H9 (cell line): Measurements from ENCODE around the gene ANAPC2. TPM values are rescaled to one million over a fixed set of nuclear protein-coding genes. Genes with fewer than 3 reads are reported as not detected.

Source experiments
- DNase-seq: peaks from one replicate; pipeline ENCODE4 v3.0.0-alpha.2; 2017
- H2AFZ ChIP-seq: one replicate; pipeline ENCODE4 v1.6.1; 2013; ENCODE audit warnings: mild to moderate bottlenecking, low read length, control low read depth, moderate library complexity
- H2AK5ac ChIP-seq: 2 replicates; pipeline ENCODE4 v1.6.1; 2013; ENCODE audit warnings: low read length, control low read depth, mixed read lengths; ENCODE audit not compliant: insufficient read length
- H2BK120ac ChIP-seq: one replicate; pipeline ENCODE4 v1.6.1; 2013; ENCODE audit warnings: low read depth, mild to moderate bottlenecking, low read length, control low read depth, inconsistent platforms; ENCODE audit not compliant: poor library complexity, severe bottlenecking
- H2BK12ac ChIP-seq: 2 replicates; pipeline ENCODE4 v1.6.1; 2013; ENCODE audit warnings: low read length, control low read depth, mixed read lengths, low read depth; ENCODE audit not compliant: insufficient read length
- H2BK15ac ChIP-seq: 2 replicates; pipeline ENCODE4 v1.6.1; 2013; ENCODE audit warnings: low read depth, low read length, control low read depth
- H2BK20ac ChIP-seq: one replicate; pipeline ENCODE4 v1.6.1; 2013; ENCODE audit warnings: low read depth, mild to moderate bottlenecking, low read length, control low read depth, inconsistent platforms; ENCODE audit not compliant: poor library complexity, severe bottlenecking
- H2BK5ac ChIP-seq: 2 replicates; pipeline ENCODE4 v1.6.1; 2013; ENCODE audit warnings: low read length, control low read depth, mixed read lengths; ENCODE audit not compliant: insufficient read length
- H3K14ac ChIP-seq: 2 replicates; pipeline ENCODE4 v1.6.1; 2013; ENCODE audit warnings: low read length, control low read depth; ENCODE audit not compliant: insufficient read depth
- H3K18ac ChIP-seq: 2 replicates; pipeline ENCODE4 v1.6.1; 2013; ENCODE audit warnings: low read depth, mild to moderate bottlenecking, mixed read lengths, low read length, control low read depth; ENCODE audit not compliant: insufficient read length
- H3K23ac ChIP-seq: 2 replicates; pipeline ENCODE4 v1.6.1; 2013; ENCODE audit warnings: low read length, control low read depth, mixed read lengths, low read depth; ENCODE audit not compliant: insufficient read length
- H3K23me2 ChIP-seq: 2 replicates; pipeline ENCODE4 v1.6.1; 2013; ENCODE audit warnings: low read depth, mild to moderate bottlenecking, mixed read lengths, low read length, control low read depth; ENCODE audit not compliant: insufficient read length, poor library complexity, severe bottlenecking
- H3K27ac ChIP-seq: 2 replicates; pipeline ENCODE4 v1.5.1; 2013; ENCODE audit warnings: low read length, control low read depth, mixed read lengths, low read depth; ENCODE audit not compliant: insufficient read length
- H3K27me3 ChIP-seq: 2 replicates; pipeline ENCODE4 v1.6.1; 2013; ENCODE audit warnings: low read length, control low read depth, inconsistent platforms; ENCODE audit not compliant: insufficient read depth
- H3K4ac ChIP-seq: 2 replicates; pipeline ENCODE4 v1.6.1; 2013; ENCODE audit warnings: low read depth, mild to moderate bottlenecking, control low read depth, inconsistent platforms, low read length, moderate library complexity
- H3K4me1 ChIP-seq: 2 replicates; pipeline ENCODE4 v1.6.1; 2013; ENCODE audit warnings: low read length, control low read depth, inconsistent platforms; ENCODE audit not compliant: insufficient read depth
- H3K4me2 ChIP-seq: 2 replicates; pipeline ENCODE4 v1.6.1; 2013; ENCODE audit warnings: low read length, control low read depth, mixed read lengths; ENCODE audit not compliant: insufficient read length, insufficient read depth
- H3K56ac ChIP-seq: 2 replicates; pipeline ENCODE4 v1.6.1; 2013; ENCODE audit warnings: low read depth, mild to moderate bottlenecking, mixed read lengths, low read length, control low read depth; ENCODE audit not compliant: insufficient read length
- H3K79me1 ChIP-seq: 2 replicates; pipeline ENCODE4 v1.6.1; 2013; ENCODE audit warnings: low read depth, mild to moderate bottlenecking, moderate library complexity, low read length, control low read depth, inconsistent platforms; ENCODE audit not compliant: insufficient read depth, poor library complexity, severe bottlenecking
- H3K79me2 ChIP-seq: 2 replicates; pipeline ENCODE4 v1.6.1; 2013; ENCODE audit warnings: low read length, control low read depth, inconsistent platforms; ENCODE audit not compliant: insufficient read depth
- H3K9ac ChIP-seq: 2 replicates; pipeline ENCODE4 v1.6.1; 2013; ENCODE audit warnings: low read length, control low read depth, mixed read lengths; ENCODE audit not compliant: insufficient read length; ENCODE audit errors: extremely low read depth
- H3K9me3 ChIP-seq: one replicate; pipeline ENCODE4 v1.6.1; 2013; ENCODE audit warnings: low read depth, low read length, inconsistent platforms; ENCODE audit not compliant: control insufficient read depth
- H3T11ph ChIP-seq: one replicate; pipeline ENCODE4 v1.6.1; 2013; ENCODE audit warnings: mild to moderate bottlenecking, low read length, control low read depth, inconsistent platforms
- H4K20me1 ChIP-seq: one replicate; pipeline ENCODE4 v1.6.1; 2013; ENCODE audit not compliant: control insufficient read depth, insufficient read length, insufficient read depth
- H4K5ac ChIP-seq: 2 replicates; pipeline ENCODE4 v1.6.1; 2013; ENCODE audit warnings: low read depth, mild to moderate bottlenecking, mixed read lengths, low read length, control low read depth; ENCODE audit not compliant: insufficient read length
- H4K8ac ChIP-seq: replicated peaks from 2 replicates; pipeline ENCODE4 v1.6.1; 2013; ENCODE audit warnings: low read length, control low read depth, mixed read lengths, low read depth; ENCODE audit not compliant: insufficient read length
- H4K91ac ChIP-seq: 2 replicates; pipeline ENCODE4 v1.6.1; 2013; ENCODE audit warnings: low read depth, mild to moderate bottlenecking, moderate library complexity, mixed read lengths, low read length, control low read depth; ENCODE audit not compliant: insufficient read length
- H3K27ac Mint-ChIP-seq, 3 experiments: 2 replicates in 2 of 3; 3 replicates in 1 of 3; pipeline ENCODE4 v1.8.0; 2020 to 2021; ENCODE audit warnings: mixed read lengths in 3 of 3, mild to moderate bottlenecking in 1 of 3, moderate library complexity in 1 of 3
- H3K27me3 Mint-ChIP-seq: 2 replicates; pipeline ENCODE4 v1.8.0; 2021; ENCODE audit warnings: low read depth, mild to moderate bottlenecking, moderate library complexity, mixed read lengths
- H3K36me3 Mint-ChIP-seq, 3 experiments: 2 replicates in 2 of 3; 3 replicates in 1 of 3; pipeline ENCODE4 v1.8.0; 2020 to 2021; ENCODE audit warnings: low read depth in 3 of 3, mixed read lengths in 3 of 3; ENCODE audit not compliant: insufficient read depth in 1 of 3
- H3K4me1 Mint-ChIP-seq, 2 experiments: 2 replicates each; pipeline ENCODE4 v1.8.0; 2020; ENCODE audit warnings: mixed read lengths in 2 of 2
- H3K4me3 Mint-ChIP-seq, 2 experiments: 2 replicates in 1 of 2; 3 replicates in 1 of 2; pipeline ENCODE4 v1.8.0; 2020 to 2021; ENCODE audit warnings: mild to moderate bottlenecking in 2 of 2, mixed read lengths in 2 of 2, moderate library complexity in 1 of 2
- H3K9me3 Mint-ChIP-seq, 2 experiments: 2 replicates in 1 of 2; 3 replicates in 1 of 2; pipeline ENCODE4 v1.8.0; 2020; ENCODE audit warnings: mild to moderate bottlenecking in 2 of 2, mixed read lengths in 2 of 2, moderate library complexity in 1 of 2
- CTCF ChIP-seq: fragments of 200-600 bp; sonication (generic); conservative IDR thresholded peaks from 3 replicates; pipeline ENCODE4 v1.8.0; 2021; ENCODE audit warnings: antibody characterized with exemption, mild to moderate bottlenecking
- WGBS: extraction: QIAGEN DNeasy Blood & Tissue Kit; methylation state at CpG from one replicate; pipeline ENCODE4 v1.1.7; 2013; ENCODE audit warnings: missing lambda C conversion rate, low lambda C conversion rate, mixed read lengths; ENCODE audit not compliant: insufficient read length; ENCODE audit errors: extremely low coverage; 5-methylcytosine and 5-hydroxymethylcytosine counted together
- total RNA-seq: library from RNA; stranded (reverse); gene quantifications from 2 replicates; pipeline ENCODE4 v1.2.1, GENCODE V29; 2021

Gene ANAPC2
- total RNA-seq, 1 experiment from 2014 or later = 54.8 TPM

DNA sequence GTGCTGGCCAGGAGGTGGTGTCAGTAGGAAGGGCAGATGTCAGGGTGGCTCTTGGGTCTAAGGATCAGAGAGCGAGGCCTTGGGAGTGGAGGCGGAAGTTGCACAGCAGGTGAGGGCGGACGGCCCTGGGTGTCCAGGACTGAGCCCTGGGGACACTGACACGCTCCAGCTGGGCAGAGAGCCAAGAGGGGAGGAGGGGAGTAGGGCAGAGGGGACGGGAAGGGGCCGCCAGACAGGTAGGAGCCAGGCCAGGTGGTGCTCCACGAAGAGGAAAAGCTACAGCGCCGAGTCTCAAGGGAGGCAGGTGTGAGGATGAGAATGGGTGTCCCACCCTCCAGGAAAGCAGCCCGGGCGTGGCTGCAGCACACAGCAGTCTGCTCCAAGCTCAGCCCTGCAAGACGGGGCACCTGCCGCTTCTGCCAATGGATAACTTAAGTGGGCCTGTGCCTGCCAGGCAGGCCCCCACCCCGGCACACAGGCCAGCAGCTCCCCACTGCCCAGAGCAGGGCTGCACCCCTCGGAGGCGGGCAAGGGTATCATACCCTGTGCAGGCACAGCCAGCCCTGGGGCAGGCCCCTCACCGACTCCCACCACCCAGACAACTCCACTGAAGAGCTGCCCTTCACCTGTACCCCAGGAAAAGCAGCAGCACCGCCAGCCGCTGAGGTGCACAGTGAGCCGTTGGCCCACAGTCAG is 7.3 kb upstream of the ANAPC2 start:
- TF ChIP-seq CTCF = no peak
- peak overlapping the region in 1 of 2 experiments; percentile 28; a peak in 1 of 5 replicates for H3K4me3 Mint-ChIP-seq

More for the DNA sequence above, 7.3 kb upstream of the ANAPC2 start:
- no peak overlapping the region for H2BK15ac ChIP-seq
- Mint-ChIP-seq H3K9me3 (no peaks in the 10 kb centered on the region), H3K4me1 (peaks cover 5 to 16% of the 10 kb centered on the region in 2 experiments; a peak in 3 of 4 replicates), H3K27ac (0 out of 7 replicates have a peak overlapping the region, but pooled peaks of 1 of the 3 experiments have one; percentile 18), H3K27me3 (peaks cover 2% of the 10 kb centered on the region; the same call in 1 of the 2 replicates), H3K36me3 (peaks cover 2 to 11% (median 6%) of the 10 kb centered on the region in 3 experiments; a peak in 5 of 7 replicates)
- no peak overlapping the region for H3K4me2 ChIP-seq
- H2BK12ac ChIP-seq = no peak overlapping the region
- no peak overlapping the region for H3K18ac ChIP-seq
- no peak overlapping the region for H2AFZ ChIP-seq
- no peak overlapping the region for H4K8ac ChIP-seq
- H4K91ac ChIP-seq = no peak overlapping the region
- no peak overlapping the region for H3K56ac ChIP-seq
- H3K27me3 ChIP-seq = no peaks in the 10 kb centered on the region
- H3K14ac ChIP-seq = no peak overlapping the region
- WGBS = no CpG with 5 or more reads among the region's 21 CpGs
- no peaks in the 10 kb centered on the region for H3K23me2 ChIP-seq
- no peak overlapping the region for H4K5ac ChIP-seq
- peaks cover 3% of the 10 kb centered on the region for H3K79me1 ChIP-seq
- no peak overlapping the region for H2BK5ac ChIP-seq
- no peak for DNase-seq
- no peak overlapping the region for H3K4ac ChIP-seq
- H3K27ac ChIP-seq = no peak overlapping the region
- no peak overlapping the region for H2BK120ac ChIP-seq
- H3K9me3 ChIP-seq = no peaks in the 10 kb centered on the region
- H3K4me1 ChIP-seq = no peaks in the 10 kb centered on the region
- no peak overlapping the region for H3T11ph ChIP-seq
- H3K79me2 ChIP-seq = no peaks in the 10 kb centered on the region
- no peak overlapping the region for H2BK20ac ChIP-seq
- H3K9ac ChIP-seq = no peak overlapping the region
- H4K20me1 ChIP-seq = no peaks in the 10 kb centered on the region
- no peak overlapping the region for H2AK5ac ChIP-seq
- no peak overlapping the region for H3K23ac ChIP-seq
